Measurements from ENCODE around the gene MAP4.

Gene MAP4

GRCh38 chr3:47871389-47871788 is 144.8 kb downstream of the MAP4 start:
- Histone ChIP-seq H3K9ac (ENCODE audit: low read depth in 1 of 2, low read length in 2 of 2) (no peak overlapping the region), H3K27ac (ENCODE audit: low read depth, low read length) (no peak overlapping the region), H3K27me3 (ENCODE audit: control insufficient read depth in 1 of 2, insufficient read depth in 2 of 2, low read length in 2 of 2) (no peaks in the 10 kb centered on the region), H3K4me1 (ENCODE audit: control insufficient read depth in 1 of 2, insufficient read depth in 2 of 2, low read length in 2 of 2) (peaks cover 0 to 7% of the 10 kb centered on the region in 2 donors), H3K36me3 (ENCODE audit: control insufficient read depth in 1 of 2, insufficient read depth in 2 of 2, low read length in 2 of 2) (peaks cover 64 to 80% of the 10 kb centered on the region in 2 donors), H3K4me3 (ENCODE audit: low read depth in 1 of 2, low read length in 2 of 2) (no peak overlapping the region), H3K9me3 (ENCODE audit: control insufficient read depth in 1 of 2, low read length in 2 of 2) (no peaks in the 10 kb centered on the region)

GRCh38 chr3:47870702-47871260 is 145.4 kb downstream of the MAP4 start:
- Histone ChIP-seq H3K9me3 (ENCODE audit: control insufficient read depth in 1 of 2, low read length in 2 of 2) (no peaks in the 10 kb centered on the region), H3K9ac (ENCODE audit: low read depth in 1 of 2, low read length in 2 of 2) (no peak overlapping the region), H3K4me3 (ENCODE audit: low read depth in 1 of 2, low read length in 2 of 2) (no peak overlapping the region), H3K36me3 (ENCODE audit: control insufficient read depth in 1 of 2, insufficient read depth in 2 of 2, low read length in 2 of 2) (peaks cover 64 to 80% of the 10 kb centered on the region in 2 donors), H3K27me3 (ENCODE audit: control insufficient read depth in 1 of 2, insufficient read depth in 2 of 2, low read length in 2 of 2) (no peaks in the 10 kb centered on the region), H3K27ac (ENCODE audit: low read depth, low read length) (no peak overlapping the region), H3K4me1 (ENCODE audit: control insufficient read depth in 1 of 2, insufficient read depth in 2 of 2, low read length in 2 of 2) (peaks cover 0 to 7% of the 10 kb centered on the region in 2 donors)

- no peak overlapping the region for H3K27ac ChIP-seq (ENCODE audit: low read depth, low read length)
These were observed 146.1 kb downstream of the MAP4 start for GRCh38 chr3:47870156-47870555.

GRCh38 chr3:47868306-47868705 is 147.9 kb downstream of the MAP4 start:
- Histone ChIP-seq H3K36me3 (ENCODE audit: control insufficient read depth in 1 of 2, insufficient read depth in 2 of 2, low read length in 2 of 2) (peaks cover 65 to 82% of the 10 kb centered on the region in 2 donors), H3K4me1 (ENCODE audit: control insufficient read depth in 1 of 2, insufficient read depth in 2 of 2, low read length in 2 of 2) (peaks cover 0 to 7% of the 10 kb centered on the region in 2 donors), H3K9ac (ENCODE audit: low read depth in 1 of 2, low read length in 2 of 2) (no peak overlapping the region), H3K27ac (ENCODE audit: low read depth, low read length) (no peak overlapping the region), H3K4me3 (ENCODE audit: low read depth in 1 of 2, low read length in 2 of 2) (no peak overlapping the region), H3K9me3 (ENCODE audit: control insufficient read depth in 1 of 2, low read length in 2 of 2) (no peaks in the 10 kb centered on the region), H3K27me3 (ENCODE audit: control insufficient read depth in 1 of 2, insufficient read depth in 2 of 2, low read length in 2 of 2) (no peaks in the 10 kb centered on the region)

More at GRCh38 chr3:47870156-47870555, 146.1 kb downstream of the MAP4 start:
- Histone ChIP-seq H3K9ac (ENCODE audit: low read depth in 1 of 2, low read length in 2 of 2) (no peak overlapping the region), H3K9me3 (ENCODE audit: control insufficient read depth in 1 of 2, low read length in 2 of 2) (no peaks in the 10 kb centered on the region), H3K27me3 (ENCODE audit: control insufficient read depth in 1 of 2, insufficient read depth in 2 of 2, low read length in 2 of 2) (no peaks in the 10 kb centered on the region), H3K4me3 (ENCODE audit: low read depth in 1 of 2, low read length in 2 of 2) (no peak overlapping the region), H3K36me3 (ENCODE audit: control insufficient read depth in 1 of 2, insufficient read depth in 2 of 2, low read length in 2 of 2) (peaks cover 64 to 80% of the 10 kb centered on the region in 2 donors), H3K4me1 (ENCODE audit: control insufficient read depth in 1 of 2, insufficient read depth in 2 of 2, low read length in 2 of 2) (peaks cover 0 to 7% of the 10 kb centered on the region in 2 donors)

GRCh38 chr3:47867451-47868044 is 148.7 kb downstream of the MAP4 start:
- Histone ChIP-seq H3K36me3 (ENCODE audit: control insufficient read depth in 1 of 2, insufficient read depth in 2 of 2, low read length in 2 of 2) (peaks cover 60 to 78% of the 10 kb centered on the region in 2 donors), H3K4me1 (ENCODE audit: control insufficient read depth in 1 of 2, insufficient read depth in 2 of 2, low read length in 2 of 2) (peaks cover 0 to 7% of the 10 kb centered on the region in 2 donors), H3K4me3 (ENCODE audit: low read depth in 1 of 2, low read length in 2 of 2) (no peak overlapping the region), H3K27me3 (ENCODE audit: control insufficient read depth in 1 of 2, insufficient read depth in 2 of 2, low read length in 2 of 2) (no peaks in the 10 kb centered on the region), H3K27ac (ENCODE audit: low read depth, low read length) (no peak overlapping the region), H3K9me3 (ENCODE audit: control insufficient read depth in 1 of 2, low read length in 2 of 2) (no peaks in the 10 kb centered on the region), H3K9ac (ENCODE audit: low read depth in 1 of 2, low read length in 2 of 2) (no peak overlapping the region)

- Histone ChIP-seq H3K4me1 (ENCODE audit: control insufficient read depth in 1 of 2, insufficient read depth in 2 of 2, low read length in 2 of 2) (no peaks in the 10 kb centered on the region), H3K36me3 (ENCODE audit: control insufficient read depth in 1 of 2, insufficient read depth in 2 of 2, low read length in 2 of 2) (peaks cover 48 to 59% of the 10 kb centered on the region in 2 donors), H3K4me3 (ENCODE audit: low read depth in 1 of 2, low read length in 2 of 2) (no peak overlapping the region), H3K27ac (ENCODE audit: low read depth, low read length) (no peak overlapping the region), H3K9me3 (ENCODE audit: control insufficient read depth in 1 of 2, low read length in 2 of 2) (no peaks in the 10 kb centered on the region), H3K9ac (ENCODE audit: low read depth in 1 of 2, low read length in 2 of 2) (no peak overlapping the region), H3K27me3 (ENCODE audit: control insufficient read depth in 1 of 2, insufficient read depth in 2 of 2, low read length in 2 of 2) (no peaks in the 10 kb centered on the region)
These were observed 151.0 kb downstream of the MAP4 start for GRCh38 chr3:47865192-47865591.

GRCh38 chr3:47863391-47864128 is 152.7 kb downstream of the MAP4 start:
- H3K36me3 ChIP-seq (ENCODE audit: control insufficient read depth in 1 of 2, insufficient read depth in 2 of 2, low read length in 2 of 2), result peaks cover 40 to 52% of the 10 kb centered on the region in 2 donors
- no peak overlapping the region for H3K27ac ChIP-seq (ENCODE audit: low read depth, low read length)
- no peak overlapping the region for H3K9ac ChIP-seq (ENCODE audit: low read depth in 1 of 2, low read length in 2 of 2)

GRCh38 chr3:47859956-47860605 is 156.1 kb downstream of the MAP4 start:
- Histone ChIP-seq H3K4me1 (ENCODE audit: control insufficient read depth in 1 of 2, insufficient read depth in 2 of 2, low read length in 2 of 2) (no peaks in the 10 kb centered on the region), H3K4me3 (ENCODE audit: low read depth in 1 of 2, low read length in 2 of 2) (no peak overlapping the region), H3K27ac (ENCODE audit: low read depth, low read length) (no peak overlapping the region), H3K27me3 (ENCODE audit: control insufficient read depth in 1 of 2, insufficient read depth in 2 of 2, low read length in 2 of 2) (no peaks in the 10 kb centered on the region), H3K36me3 (ENCODE audit: control insufficient read depth in 1 of 2, insufficient read depth in 2 of 2, low read length in 2 of 2) (peaks cover 37 to 57% of the 10 kb centered on the region in 2 donors), H3K9ac (ENCODE audit: low read depth in 1 of 2, low read length in 2 of 2) (no peak overlapping the region), H3K9me3 (ENCODE audit: control insufficient read depth in 1 of 2, low read length in 2 of 2) (no peaks in the 10 kb centered on the region)

More at GRCh38 chr3:47863391-47864128, 152.7 kb downstream of the MAP4 start:
- H3K4me1 ChIP-seq (ENCODE audit: control insufficient read depth in 1 of 2, insufficient read depth in 2 of 2, low read length in 2 of 2), result no peaks in the 10 kb centered on the region
- no peaks in the 10 kb centered on the region for H3K27me3 ChIP-seq (ENCODE audit: control insufficient read depth in 1 of 2, insufficient read depth in 2 of 2, low read length in 2 of 2)
- no peak overlapping the region for H3K4me3 ChIP-seq (ENCODE audit: low read depth in 1 of 2, low read length in 2 of 2)
- H3K9me3 ChIP-seq (ENCODE audit: control insufficient read depth in 1 of 2, low read length in 2 of 2), result no peaks in the 10 kb centered on the region

- H3K36me3 ChIP-seq (ENCODE audit: control insufficient read depth in 1 of 2, insufficient read depth in 2 of 2, low read length in 2 of 2), result peaks cover 33 to 68% of the 10 kb centered on the region in 2 donors
- H3K27ac ChIP-seq (ENCODE audit: low read depth, low read length), result no peak overlapping the region
- no peak overlapping the region for H3K4me3 ChIP-seq (ENCODE audit: low read depth in 1 of 2, low read length in 2 of 2)
- no peaks in the 10 kb centered on the region for H3K4me1 ChIP-seq (ENCODE audit: control insufficient read depth in 1 of 2, insufficient read depth in 2 of 2, low read length in 2 of 2)
- H3K9ac ChIP-seq (ENCODE audit: low read depth in 1 of 2, low read length in 2 of 2), result no peak overlapping the region
- H3K27me3 ChIP-seq (ENCODE audit: control insufficient read depth in 1 of 2, insufficient read depth in 2 of 2, low read length in 2 of 2), result no peaks in the 10 kb centered on the region
- H3K9me3 ChIP-seq (ENCODE audit: control insufficient read depth in 1 of 2, low read length in 2 of 2), result no peaks in the 10 kb centered on the region
These were observed 159.1 kb downstream of the MAP4 start for GRCh38 chr3:47857151-47857550.

GRCh38 chr3:47856669-47857068 is 159.5 kb downstream of the MAP4 start:
- Histone ChIP-seq H3K9me3 (ENCODE audit: control insufficient read depth in 1 of 2, low read length in 2 of 2) (no peaks in the 10 kb centered on the region), H3K4me3 (ENCODE audit: low read depth in 1 of 2, low read length in 2 of 2) (no peak overlapping the region), H3K4me1 (ENCODE audit: control insufficient read depth in 1 of 2, insufficient read depth in 2 of 2, low read length in 2 of 2) (no peaks in the 10 kb centered on the region), H3K36me3 (ENCODE audit: control insufficient read depth in 1 of 2, insufficient read depth in 2 of 2, low read length in 2 of 2) (peaks cover 37 to 71% of the 10 kb centered on the region in 2 donors), H3K27ac (ENCODE audit: low read depth, low read length) (no peak overlapping the region), H3K27me3 (ENCODE audit: control insufficient read depth in 1 of 2, insufficient read depth in 2 of 2, low read length in 2 of 2) (no peaks in the 10 kb centered on the region), H3K9ac (ENCODE audit: low read depth in 1 of 2, low read length in 2 of 2) (no peak overlapping the region)

All from duodenal mucosa (tissue), 2 donors.